ENCODE measurements around the gene ARHGEF12.

The ARHGEF12 gene

DNA sequence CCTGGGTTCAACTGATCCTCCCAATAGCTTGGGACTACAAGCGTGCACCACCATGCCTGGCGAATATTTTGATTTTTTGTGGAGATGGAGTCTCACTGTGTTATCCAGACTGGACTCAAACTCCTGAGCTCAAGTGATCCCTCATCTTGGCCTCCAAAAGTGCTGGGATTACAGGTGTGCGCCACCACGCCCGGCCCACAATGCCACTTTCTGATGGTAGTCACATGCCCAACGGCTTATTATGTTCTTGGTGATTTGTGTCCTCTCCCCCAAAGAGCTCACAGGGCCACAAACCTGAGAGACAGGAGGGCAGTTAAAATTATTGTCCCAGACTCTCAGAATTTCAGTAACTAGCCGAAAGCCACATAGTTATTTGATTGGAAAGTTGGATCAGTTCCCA, 185.0 kb downstream of the ARHGEF12 start:
- DNase-seq, result no peak

DNA sequence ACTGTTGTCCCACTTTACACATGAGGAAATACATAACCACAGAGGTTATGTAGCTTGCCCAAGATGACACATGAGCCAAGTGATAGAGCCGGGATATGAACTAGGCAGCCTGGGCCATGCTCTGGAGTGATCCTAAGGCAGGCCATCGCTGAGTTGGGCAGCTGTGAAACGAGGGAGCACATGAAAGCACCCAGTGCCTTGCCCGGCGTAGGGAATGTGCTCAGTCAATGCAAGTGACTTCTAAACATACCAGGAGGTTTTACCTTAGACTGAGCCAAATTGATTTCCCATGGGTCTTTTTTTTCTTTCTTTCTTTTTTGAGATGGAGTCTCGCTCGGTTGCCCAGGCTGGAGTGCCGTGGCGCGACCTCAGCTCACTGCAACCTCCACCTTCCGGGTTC, 185.8 kb downstream of the ARHGEF12 start:
- DNase-seq, result no peak

DNA sequence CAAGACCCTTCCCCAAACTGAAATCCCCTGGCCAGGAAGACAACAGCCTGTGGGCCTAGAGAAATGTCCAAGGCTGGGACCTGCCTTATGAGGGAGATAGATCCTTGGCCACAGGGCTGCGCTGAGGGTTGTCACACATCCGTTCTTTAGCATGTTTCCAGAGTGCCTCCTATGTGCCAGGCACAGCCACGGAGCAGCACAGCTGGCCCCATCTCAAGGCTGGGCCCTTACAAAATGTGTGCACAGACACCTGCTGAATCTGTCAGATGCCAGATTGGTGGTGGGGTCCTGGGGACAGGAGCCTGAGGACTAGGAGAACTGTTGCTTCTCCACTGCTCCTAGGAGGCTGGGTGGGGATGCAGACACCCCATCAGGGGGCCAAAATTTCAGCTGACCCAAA, 186.5 kb downstream of the ARHGEF12 start:
- no peak for DNase-seq

- no peak for DNase-seq
Observed at GRCh38 chr11:120523196-120523595, 187.0 kb downstream of the ARHGEF12 start.

DNA sequence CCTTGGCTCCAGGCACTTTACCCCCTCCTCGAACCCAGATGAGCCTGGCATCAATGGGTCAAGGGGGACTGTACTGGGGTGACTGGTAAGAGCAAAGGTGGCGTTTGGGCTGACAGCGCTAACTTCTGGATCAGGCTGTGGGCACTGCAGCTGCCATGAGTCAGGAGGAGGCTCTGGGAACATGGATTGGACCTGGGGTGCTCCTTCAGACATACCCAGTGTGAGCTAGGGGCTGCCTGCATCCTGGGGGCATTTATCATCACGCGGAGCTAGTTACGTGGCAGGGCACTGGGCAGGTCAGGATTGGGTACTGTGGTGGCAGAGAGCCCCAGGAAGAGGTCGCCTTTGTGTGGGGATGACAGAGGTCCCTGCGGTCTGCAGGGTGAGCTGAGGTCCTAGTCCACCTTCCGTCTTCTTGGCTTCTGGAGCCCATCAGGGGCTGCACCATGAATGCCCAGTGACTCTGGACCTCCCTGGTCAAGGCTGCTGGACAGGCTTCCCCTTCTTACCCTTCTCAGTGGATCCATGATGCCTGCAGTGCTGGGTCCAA, 188.4 kb downstream of the ARHGEF12 start:
- DNase-seq, result no peak

GRCh38 chr11:120525261-120526171, 189.3 kb downstream of the ARHGEF12 start:
- no peak for DNase-seq

DNA sequence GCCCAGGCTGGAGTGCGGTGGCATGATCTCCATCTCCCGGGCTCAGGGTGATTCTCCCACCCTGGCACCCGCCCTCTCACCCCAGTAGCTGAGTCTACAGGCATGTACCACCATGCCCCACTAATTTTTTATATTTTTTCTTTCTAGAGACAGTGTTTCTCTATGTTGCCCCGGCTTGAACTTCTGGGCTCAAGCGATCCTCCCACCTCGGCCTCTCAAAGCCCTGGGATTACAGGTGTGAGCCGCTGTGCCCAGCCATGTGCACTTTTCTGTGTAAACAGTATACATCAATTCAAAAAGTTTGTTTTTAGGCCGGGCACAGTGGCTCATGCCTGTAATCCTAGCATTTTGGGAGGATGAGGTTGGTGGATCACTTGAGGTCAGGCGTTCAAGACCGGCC, 190.0 kb downstream of the ARHGEF12 start:
- no peak for DNase-seq

DNA sequence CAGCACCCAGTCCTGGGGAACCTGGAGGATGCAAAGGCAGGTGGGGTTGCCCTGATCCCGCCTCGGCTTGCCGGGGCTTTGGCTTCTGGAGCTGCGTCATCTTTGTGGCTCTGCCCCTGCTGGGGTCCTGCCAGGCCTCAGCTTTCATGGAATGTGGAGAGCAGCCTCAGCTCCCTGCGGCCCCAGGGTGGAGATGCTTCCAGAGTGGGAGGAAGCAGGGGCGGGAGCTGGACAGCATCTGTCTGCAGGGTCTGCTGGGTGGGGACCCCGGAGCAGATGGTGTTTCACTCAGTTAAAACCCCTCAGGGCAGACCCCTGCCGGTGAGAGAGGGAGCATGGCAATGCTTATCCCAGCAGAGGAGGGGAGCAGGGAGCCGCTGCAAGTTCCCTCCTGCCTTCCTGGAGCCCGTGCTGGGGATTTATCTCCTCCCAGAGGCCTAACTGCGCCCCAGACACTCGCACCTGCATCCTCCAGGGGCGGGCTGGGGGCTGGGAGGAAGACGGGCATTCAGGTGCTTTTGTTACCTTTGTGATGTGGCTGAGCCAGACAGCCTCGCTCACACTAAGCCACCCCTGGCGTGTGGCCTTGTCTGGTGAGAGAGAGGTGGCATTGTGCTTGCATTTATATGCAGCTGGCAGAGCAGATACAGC, 191.0 kb downstream of the ARHGEF12 start:
- no peak for DNase-seq

GRCh38 chr11:120528749-120529148, 192.5 kb downstream of the ARHGEF12 start:
- no peak for DNase-seq

DNA sequence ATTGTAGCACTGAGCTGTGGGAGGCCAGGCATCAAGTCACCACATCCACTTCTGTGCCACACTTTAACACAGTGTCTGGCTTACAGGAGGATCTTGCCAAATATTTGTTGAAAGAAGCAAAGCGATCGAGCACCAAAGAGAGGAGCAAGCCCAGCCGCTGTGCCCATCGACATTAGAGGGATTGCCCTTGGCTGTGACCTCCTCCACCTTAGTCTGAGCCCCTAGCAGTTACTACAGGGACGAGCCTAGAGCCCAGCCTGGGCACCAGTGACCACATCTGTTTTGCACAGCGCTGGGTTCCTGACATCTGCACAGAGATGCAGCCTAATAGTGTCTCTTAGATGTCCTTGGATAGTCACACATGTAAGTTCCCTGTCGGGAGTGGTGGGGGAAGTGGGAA, 193.0 kb downstream of the ARHGEF12 start:
- DNase-seq, result no peak

- no peak for DNase-seq
Observed at GRCh38 chr11:120529911-120530310, 193.7 kb downstream of the ARHGEF12 start.

GRCh38 chr11:120532082-120532831, 196.0 kb downstream of the ARHGEF12 start:
- DNase-seq, result no peak

DNA sequence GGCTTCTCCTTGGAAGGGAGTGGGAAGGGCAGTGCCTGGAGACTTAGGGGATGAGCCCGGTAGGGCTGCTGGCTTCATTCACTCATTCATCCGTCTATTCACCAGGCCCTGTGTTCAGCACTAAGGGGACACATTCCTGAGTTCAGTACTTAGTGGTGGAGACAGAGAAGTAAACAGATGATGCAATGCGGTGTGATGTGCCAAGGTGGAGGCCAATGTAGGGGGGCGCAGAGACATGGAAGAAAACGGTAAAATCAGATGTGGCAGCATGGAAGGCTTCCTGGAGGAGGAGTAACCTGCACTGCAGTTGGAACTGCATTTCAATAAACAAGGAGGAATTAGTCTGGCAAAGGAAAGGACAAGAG, 196.6 kb downstream of the ARHGEF12 start:
- no peak for DNase-seq

DNA sequence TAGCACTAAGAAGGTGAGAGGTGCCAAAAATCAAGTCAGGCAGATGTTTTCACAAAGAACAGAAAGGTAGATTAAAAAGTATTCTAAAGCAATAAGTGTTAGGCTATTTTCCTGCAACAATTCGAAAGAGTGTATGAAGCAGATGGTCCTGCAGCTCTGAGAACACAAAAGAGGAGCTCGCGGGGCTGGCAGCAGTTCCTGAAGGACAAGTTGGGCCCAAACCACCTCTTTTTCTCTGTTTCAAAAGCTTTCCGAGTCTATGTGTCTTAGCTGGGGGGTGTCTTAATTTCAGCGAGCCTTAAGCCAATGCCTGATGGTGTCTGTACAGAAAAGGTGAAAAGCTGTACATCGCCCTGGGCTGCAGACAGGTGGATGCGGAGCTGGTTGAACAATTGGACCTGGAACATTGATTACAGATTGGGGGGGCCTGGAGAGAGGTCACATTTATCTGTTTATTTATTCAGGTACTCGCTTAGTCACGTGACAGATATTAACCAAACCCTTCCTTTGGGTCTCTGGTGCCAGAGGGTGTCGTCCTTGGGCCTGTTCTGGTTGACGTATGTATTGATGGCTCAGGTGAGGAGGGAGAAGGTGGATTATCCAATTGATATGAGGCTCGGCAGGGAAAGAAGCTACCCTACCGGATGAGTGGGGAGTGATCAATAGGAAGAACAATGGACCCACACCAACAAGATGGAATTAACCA, 200.0 kb downstream of the ARHGEF12 start:
- no peak for DNase-seq

DNA sequence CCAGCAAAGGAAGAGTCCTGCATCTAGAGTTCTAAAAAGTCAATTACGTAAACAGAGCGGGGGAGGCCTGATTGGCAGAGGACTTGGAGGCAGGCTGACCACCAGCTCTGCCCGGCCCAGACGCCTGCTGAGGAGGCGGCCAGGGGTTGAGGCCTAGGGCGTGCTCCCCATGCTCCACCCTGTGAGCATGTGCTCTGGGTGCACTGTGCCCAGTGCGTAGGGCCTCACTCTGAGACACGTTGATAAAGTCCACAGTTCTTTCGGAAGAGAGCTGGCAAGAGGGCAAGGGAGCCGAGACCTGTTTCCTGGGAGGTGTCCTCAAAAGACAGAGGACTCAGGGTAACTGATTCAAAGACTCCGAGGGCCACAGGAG, 200.6 kb downstream of the ARHGEF12 start:
- DNase-seq, result no peak

DNA sequence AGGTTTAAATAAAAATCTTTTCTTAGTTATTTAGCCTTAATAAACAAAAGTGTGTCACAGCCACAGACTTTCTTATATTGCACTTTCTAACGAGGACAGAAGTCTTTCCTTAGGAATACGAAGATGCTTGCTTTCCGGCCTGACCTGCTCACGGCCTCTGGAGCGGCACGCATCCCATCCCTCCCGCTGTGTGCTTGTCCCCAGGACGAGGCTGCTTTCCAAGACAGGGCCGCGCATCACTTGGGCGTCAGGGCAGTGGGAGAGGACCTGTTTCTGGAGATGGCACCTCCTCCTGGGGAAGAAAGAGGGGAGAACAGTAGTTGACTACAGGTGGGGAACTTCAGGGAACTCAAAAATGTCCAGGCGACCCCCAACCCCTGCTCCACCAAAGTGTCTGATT, 201.8 kb downstream of the ARHGEF12 start:
- DNase-seq, result no peak

DNA sequence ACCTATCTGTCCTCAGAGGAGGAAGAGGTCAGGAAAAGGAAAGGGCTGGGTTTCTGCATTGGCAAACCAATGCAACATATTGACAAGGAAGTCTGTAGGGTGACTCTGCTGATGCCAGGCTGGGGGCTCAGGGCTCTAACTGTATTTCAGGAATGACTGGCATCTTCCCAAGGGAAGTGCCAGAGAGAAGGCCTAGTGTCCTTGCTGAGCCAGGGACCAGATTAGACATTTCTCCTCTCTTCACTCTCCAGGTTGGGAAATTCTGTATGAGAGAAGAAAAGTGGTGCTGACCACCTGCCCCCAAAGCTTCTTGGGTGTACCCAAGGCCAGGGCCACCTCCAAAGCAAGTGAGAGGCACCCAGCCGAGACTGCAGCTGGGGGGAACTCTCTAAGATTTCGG, 202.5 kb downstream of the ARHGEF12 start:
- DNase-seq, result no peak

Measured in effector CD8-positive, alpha-beta T cell (primary cell).